Daoy (cell line): ENCODE results near the gene DNM3. TPM values are rescaled to one million over a fixed set of nuclear protein-coding genes. Genes with fewer than 3 reads are reported as not detected.
"Not testable (repeated sequence)": the region's sequence is repeated elsewhere in the genome, so short reads cannot be mapped to it uniquely, and the experiment has no call there.

Experiments
- DNase-seq: peaks from one replicate; pipeline ENCODE4 v3.0.0-alpha.2; 2015; ENCODE audit warnings: low read depth
- total RNA-seq: library from RNA; depleted of rRNA; stranded (reverse); fragments of >200 nt; shearing (Covaris generic); gene quantifications from 2 replicates; pipeline ENCODE4 v1.2.3, GENCODE V29; 2014

DNM3 gene
- total RNA-seq, 1 experiment from 2014 or later = 4.5 TPM

GRCh38 chr1:172275478-172275877, 434.2 kb downstream of the DNM3 start:
- no peak for DNase-seq

DNA sequence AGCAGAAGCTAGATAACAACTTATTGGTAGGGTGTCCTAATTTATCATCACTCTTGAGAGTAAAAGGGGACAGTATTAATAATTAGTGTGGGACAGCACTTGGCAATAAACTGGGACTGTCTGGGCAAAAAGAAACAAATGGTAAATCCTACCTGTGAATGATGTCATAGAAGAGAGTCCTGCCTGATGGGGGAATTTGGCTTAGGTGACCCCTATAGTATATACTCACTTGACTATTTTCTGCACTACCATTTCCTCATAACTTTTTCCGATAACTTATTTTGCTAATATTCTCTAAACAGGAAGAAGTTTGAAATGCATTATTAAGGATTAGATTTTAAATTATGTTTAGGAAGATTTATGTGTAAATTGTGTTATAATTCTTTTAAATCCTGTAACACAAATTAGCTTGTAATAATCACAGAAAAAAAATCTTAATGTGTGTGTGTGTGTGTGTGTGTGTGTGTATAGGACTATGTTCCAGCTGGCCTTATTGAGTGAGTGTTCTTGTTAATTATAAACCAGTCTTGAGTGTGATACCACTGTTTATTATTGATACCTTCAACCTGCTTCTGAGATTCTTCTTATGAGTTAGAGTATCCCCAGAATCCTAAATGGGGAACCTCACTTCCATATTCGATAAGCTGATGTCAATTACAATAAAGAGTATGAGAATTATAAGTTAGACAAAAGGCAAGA, 435.0 kb downstream of the DNM3 start:
- DNase-seq = no peak

DNA sequence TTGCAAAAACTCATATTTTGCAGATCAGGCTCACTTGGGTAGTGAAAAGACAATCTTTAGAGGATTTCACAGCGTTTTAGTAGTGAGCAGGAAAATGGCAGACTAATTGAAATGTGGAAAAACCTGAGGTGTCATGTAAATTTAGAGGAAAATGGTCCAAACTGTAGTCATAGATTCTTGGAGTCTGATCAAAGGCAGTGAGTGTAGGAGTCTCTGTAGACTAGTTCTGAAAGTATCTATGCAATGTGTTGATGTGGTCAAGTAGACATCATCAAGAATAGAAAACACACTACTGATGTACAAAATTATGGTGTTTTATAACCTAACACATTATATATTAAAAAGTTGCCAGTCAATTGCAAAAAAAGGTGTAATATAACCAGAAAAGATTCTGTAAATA, 436.0 kb downstream of the DNM3 start:
- DNase-seq = no peak

DNA sequence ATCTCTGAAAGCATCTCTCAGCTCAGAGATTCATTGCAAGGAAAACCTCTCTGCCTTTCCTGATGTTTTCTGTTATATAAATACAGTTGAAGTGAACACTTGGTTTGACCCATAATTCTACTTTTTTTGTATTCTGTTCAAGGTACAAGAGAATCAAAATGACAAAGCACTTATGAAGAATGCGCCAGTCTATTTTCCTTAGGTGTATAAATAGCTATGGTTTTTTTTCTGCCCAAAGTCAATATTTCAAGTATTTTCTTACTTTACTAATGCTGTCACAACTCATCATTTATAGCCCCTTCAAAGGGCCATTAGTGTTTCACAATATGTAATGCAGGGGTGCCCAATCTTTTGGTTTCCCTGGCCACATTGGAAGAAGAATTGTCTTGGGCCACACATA, 436.7 kb downstream of the DNM3 start:
- DNase-seq = no peak

- peak; percentile 62 for DNase-seq
Measured at GRCh38 chr1:172278478-172278877, 437.2 kb downstream of the DNM3 start.

DNA sequence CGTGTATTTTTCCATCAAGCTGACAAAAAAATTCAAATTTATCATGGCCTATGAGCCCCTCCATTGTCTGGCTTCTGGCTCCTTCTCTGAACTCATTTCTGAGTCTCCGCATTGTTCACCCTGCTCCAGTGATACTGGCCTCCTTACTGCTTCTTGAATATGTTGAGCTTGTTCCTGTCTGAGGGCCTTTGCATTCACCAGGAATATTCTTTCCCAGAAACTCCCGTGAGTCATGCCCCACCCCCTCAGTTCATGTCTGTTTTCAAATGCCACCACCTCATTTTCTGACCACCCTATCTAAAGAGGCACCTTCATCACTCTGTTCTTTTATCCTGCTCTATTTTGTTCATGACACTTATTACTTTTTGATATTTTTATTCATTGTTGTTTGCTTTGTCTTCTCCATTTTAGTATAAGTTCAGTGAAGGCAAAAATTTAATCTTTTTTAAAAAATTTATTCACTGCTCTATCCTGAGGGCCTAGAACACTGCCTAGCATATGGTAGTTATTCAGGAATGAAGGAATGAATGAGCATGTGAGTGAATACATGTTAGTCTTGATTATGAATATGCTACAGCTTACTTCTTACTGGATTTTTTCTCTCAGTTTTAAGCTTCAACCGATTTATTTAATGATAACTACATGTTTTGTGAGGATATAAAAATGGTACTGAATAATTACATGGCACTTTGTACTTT, 438.8 kb downstream of the DNM3 start:
- DNase-seq = peak; percentile 61

GRCh38 chr1:172283766-172284165, 442.5 kb downstream of the DNM3 start:
- DNase-seq = no peak

- DNase-seq = peak; percentile 65
Measured at GRCh38 chr1:172286629-172287076, 445.4 kb downstream of the DNM3 start.

DNA sequence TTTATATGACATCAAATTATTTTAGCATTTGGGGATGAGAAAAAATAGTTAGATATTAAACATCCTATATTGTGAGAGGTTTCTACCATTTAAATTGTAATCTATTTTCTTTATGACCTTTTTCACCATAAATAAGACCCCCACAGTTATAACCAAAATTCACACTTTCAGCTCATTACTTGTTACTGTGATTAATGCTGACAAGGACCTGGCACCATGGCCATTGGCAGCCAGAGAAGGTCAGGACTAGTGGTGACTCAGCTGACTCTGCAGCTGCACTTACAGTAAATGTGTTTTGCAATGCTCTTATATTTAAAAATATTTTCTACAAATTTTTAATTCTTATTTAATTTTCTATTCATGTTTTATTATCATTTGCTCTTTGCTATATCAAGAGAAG, 445.9 kb downstream of the DNM3 start:
- peak; percentile 48 for DNase-seq

DNA sequence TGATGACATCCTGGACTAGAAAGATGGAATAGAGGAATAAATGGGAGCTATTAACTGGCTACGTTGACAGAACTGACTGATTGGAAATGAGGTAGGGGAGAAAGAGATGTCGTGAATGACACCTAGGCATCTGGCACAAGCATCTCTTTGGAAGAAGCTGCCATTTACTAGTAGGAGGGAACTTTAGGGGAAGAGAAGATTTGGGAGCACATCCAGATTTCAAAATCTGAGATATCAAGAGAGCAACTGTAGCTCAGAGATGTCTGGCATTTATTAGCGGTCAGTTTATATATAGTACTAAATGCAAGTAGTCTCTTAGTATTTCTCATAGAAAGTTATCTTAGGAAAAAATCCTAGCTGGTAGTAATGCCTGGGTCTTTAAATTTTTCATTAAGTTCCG, 447.3 kb downstream of the DNM3 start:
- DNase-seq = no peak

DNA sequence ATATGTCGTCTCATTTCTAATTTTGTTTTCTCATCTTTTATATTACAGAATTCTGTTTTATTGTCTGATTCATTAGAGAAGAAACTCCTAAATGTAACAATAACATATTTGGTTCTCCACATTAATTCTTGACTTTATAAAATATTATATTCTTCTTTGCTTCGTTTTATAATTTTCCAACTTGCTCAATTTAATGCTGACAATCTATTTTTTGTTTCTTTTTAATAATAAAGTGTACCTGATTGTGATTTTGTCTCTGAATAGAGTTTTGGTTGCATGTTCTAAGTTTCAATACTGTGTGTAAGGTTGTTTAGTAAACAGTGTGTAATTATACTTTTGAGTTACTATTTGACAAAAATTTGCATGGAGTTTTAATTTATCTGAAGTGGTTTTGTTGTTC, 448.1 kb downstream of the DNM3 start:
- no peak for DNase-seq

DNA sequence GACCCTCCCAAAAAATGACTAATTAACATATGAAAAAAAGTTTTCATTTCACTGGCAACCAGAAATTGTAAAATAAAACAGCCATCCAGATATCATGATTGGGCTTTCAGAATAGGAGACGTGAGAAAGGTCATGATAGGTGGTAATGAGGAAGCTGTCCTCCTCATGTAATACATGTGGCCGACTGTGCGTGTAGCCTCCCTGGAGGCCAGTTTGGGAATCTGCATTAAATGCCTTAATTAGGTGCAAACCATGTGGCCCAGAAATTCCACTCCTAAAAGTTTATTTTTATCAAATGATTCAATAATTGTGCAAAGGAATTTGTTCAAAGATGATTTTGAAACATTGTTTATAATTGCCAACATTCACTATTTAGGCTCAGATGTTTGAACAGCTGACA, 451.5 kb downstream of the DNM3 start:
- no peak for DNase-seq

GRCh38 chr1:172293429-172293828, 452.1 kb downstream of the DNM3 start:
- no peak for DNase-seq

DNA sequence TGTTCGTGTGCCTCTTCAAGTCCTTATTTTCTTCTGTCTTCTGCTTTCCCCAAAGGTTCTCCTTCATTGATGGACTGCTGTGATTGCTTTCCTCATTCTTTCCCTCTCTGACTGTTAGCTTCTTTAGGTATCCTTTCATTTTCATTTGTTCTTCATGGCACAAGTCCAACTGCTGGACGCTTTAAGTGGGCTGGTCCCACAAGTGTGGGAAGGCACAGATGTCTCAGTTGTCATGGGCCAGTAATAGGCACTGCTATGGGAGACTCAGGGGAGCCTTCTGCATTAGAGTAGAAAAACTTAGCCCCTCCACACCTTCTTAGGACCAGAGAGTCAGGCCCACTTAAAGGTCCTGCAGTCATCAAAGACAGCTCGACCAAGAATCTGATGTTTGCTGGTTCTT, 456.8 kb downstream of the DNM3 start:
- peak; percentile 26 for DNase-seq

- no peak for DNase-seq
Measured at GRCh38 chr1:172298911-172299310, 457.6 kb downstream of the DNM3 start.

GRCh38 chr1:172299515-172299914, 458.2 kb downstream of the DNM3 start:
- DNase-seq = no peak

- DNase-seq = not testable (repeated sequence)
Measured at GRCh38 chr1:172307508-172307907, 466.2 kb downstream of the DNM3 start.

DNA sequence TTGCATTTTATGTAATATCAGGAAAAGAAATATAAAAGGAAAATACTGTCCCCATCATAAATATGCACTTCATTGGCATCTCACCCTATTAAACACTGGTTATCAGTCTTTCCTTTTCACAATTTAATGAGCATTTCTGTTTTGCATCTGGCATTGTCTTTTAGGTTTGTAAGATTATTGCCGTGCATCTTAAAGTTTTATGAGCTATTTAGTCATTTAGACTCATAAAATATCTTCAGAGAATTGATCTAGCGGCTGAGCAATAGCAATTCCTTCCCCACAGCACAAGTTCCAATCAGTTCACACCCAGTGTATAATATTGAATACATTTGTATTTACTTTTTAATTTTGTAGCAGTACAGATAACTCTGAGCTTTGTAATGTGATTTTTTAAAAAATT, 466.8 kb downstream of the DNM3 start:
- no peak for DNase-seq

DNA sequence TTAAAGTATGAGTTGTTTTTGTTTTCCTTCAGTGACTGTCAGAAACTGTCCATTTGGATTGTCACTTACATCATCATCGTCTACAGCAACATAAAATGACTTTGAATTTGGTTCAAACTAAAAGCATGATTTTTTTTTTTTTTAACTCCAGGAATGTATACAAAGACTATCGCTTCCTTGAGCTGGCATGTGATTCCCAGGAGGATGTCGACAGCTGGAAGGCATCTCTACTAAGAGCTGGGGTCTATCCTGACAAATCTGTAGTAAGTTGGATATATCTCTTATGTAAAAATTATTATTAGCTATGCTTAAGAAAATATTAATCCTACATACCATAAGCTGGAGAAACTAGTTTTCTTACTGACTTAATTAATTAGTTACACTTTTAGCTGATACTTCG, 467.3 kb downstream of the DNM3 start:
- no peak for DNase-seq

- DNase-seq = peak; percentile 73
Measured at GRCh38 chr1:172320733-172321132, 479.4 kb downstream of the DNM3 start.

DNA sequence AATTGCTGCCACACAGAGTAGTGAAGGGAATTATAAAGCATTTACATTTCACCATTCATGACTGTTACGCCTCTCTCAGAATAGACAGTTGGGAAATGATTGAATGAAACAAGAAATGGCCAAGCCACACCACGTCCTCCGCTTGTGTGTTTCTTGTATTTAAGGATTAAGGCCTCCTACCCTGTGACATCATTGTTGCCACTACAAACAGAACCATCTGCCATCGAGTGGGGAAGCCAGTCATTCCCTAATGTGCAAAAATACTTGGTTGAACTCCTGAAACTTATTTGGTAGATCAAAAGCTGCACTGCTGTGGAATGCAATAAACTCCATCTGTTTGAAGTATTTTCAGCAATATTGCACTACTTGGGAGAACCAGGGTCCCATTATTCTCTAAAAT, 480.2 kb downstream of the DNM3 start:
- DNase-seq = peak; percentile 76

- peak; percentile 95 for DNase-seq
Measured at GRCh38 chr1:172322219-172323061, 481.1 kb downstream of the DNM3 start.

GRCh38 chr1:172323686-172324085, 482.4 kb downstream of the DNM3 start:
- peak; percentile 10 for DNase-seq
